C4-2B (cell line): Measurements from ENCODE around the gene GOLIM4.

Source experiments
- ZFX ChIP-seq: fragments of 450-650 bp; IDR thresholded peaks from 2 replicates; pipeline ENCODE4 v1.6.1; 2017
- TF ChIP-seq, protein P1 (sequence below): fragments of 450-650 bp; conservative IDR thresholded peaks from 2 replicates; pipeline ENCODE4 v1.5.1; 2017; ENCODE audit warnings: mild to moderate bottlenecking

DNA sequence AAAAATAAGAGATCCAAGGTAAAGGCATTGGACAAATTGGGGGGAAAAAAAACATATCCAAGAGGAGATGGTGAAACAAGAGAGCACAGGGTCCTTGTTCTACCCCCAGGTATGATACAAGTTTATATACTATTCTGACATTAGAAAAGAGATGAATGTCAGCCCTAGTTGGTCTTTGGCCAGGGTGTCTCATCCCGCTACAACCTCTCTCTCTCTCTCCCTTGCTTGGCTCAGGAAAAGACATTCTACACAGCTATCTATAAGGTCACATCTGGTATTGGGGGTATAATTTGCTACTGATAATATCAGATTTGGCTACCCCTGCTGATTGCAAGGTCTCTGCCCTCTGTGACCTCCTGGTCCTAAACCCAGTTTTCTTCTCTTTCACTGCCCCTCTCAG is 117.2 kb downstream of the GOLIM4 start:
- TF ChIP-seq, protein P1, sequence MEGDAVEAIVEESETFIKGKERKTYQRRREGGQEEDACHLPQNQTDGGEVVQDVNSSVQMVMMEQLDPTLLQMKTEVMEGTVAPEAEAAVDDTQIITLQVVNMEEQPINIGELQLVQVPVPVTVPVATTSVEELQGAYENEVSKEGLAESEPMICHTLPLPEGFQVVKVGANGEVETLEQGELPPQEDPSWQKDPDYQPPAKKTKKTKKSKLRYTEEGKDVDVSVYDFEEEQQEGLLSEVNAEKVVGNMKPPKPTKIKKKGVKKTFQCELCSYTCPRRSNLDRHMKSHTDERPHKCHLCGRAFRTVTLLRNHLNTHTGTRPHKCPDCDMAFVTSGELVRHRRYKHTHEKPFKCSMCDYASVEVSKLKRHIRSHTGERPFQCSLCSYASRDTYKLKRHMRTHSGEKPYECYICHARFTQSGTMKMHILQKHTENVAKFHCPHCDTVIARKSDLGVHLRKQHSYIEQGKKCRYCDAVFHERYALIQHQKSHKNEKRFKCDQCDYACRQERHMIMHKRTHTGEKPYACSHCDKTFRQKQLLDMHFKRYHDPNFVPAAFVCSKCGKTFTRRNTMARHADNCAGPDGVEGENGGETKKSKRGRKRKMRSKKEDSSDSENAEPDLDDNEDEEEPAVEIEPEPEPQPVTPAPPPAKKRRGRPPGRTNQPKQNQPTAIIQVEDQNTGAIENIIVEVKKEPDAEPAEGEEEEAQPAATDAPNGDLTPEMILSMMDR = no peak
- TF ChIP-seq ZFX = no peak
